B cell (primary cell): Measurements from ENCODE around the gene ITGB2. TPM values are rescaled to one million over a fixed set of nuclear protein-coding genes. Genes with fewer than 3 reads are reported as not detected.

Source experiments
- ATAC-seq: fragments of 200-7000 bp; cut with Tn5 transposase; one replicate; pipeline ENCODE4 v1.10.0; 2021; ENCODE audit warnings: low read depth, mild to moderate bottlenecking, moderate number of reproducible peaks, moderate library complexity
- CTCF ChIA-PET: fragments of 350-600 bp; sonication (Branson Sonifier 250); formaldehyde crosslinking; loops from one replicate; lab custom pipeline; 2021; ENCODE audit warnings: antibody characterized with exemption, inconsistent platforms; lab: Charles Lee
- POLR2A ChIA-PET: fragments of 350-600 bp; sonication (Branson Sonifier 250); formaldehyde crosslinking; loops from one replicate; lab custom pipeline; 2021; ENCODE audit warnings: antibody characterized with exemption; lab: Charles Lee
- DNase-seq: peaks from one replicate; pipeline ENCODE4 v3.0.0; 2013
- H2AFZ ChIP-seq: 2 replicates; pipeline ENCODE4 v1.6.1; 2012; ENCODE audit warnings: mild to moderate bottlenecking, low read depth, low read length; ENCODE audit not compliant: insufficient read depth, poor library complexity, severe bottlenecking
- H3K27ac ChIP-seq, 2 donors: 1 replicate in 1 of 2; 2 replicates in 1 of 2; pipeline ENCODE4 v1.5.1; 2012 to 2013; ENCODE audit warnings: low read length in 2 of 2, mild to moderate bottlenecking in 2 of 2, moderate library complexity in 1 of 2
- H3K27me3 ChIP-seq, 4 experiments: fragments of 200-600 bp in 1 of 4; sonication (generic) in 1 of 4; replicated peaks in 1 of 4; 1 replicate in 2 of 4; 2 replicates in 2 of 4; pipeline versions ENCODE4 v1.6.1 to v1.7.0; 2013 to 2016; ENCODE audit warnings: low read length in 3 of 4, mild to moderate bottlenecking in 2 of 4, mixed read lengths in 1 of 4, moderate library complexity in 1 of 4; ENCODE audit not compliant: insufficient read depth in 4 of 4, control insufficient read depth in 3 of 4; ENCODE audit errors: control extremely low read depth in 1 of 4
- H3K36me3 ChIP-seq, 2 experiments: replicated peaks in 1 of 2; 1 replicate in 1 of 2; 2 replicates in 1 of 2; pipeline versions ENCODE4 v1.6.1 to v1.7.1; 2013; ENCODE audit warnings: low read length in 1 of 2; ENCODE audit not compliant: insufficient read depth in 2 of 2, control insufficient read depth in 1 of 2; ENCODE audit errors: control extremely low read depth in 1 of 2, extremely low read depth in 1 of 2
- H3K4me1 ChIP-seq, 2 donors: fragments of 200-600 bp in 1 of 2; sonication (generic) in 1 of 2; 1 replicate in 1 of 2; 2 replicates in 1 of 2; pipeline versions ENCODE4 v1.5.1 to v1.6.1; 2013 to 2017; ENCODE audit warnings: low read length in 2 of 2; ENCODE audit not compliant: control insufficient read depth in 2 of 2, insufficient read depth in 2 of 2
- H3K4me2 ChIP-seq: replicated peaks from 2 replicates; pipeline ENCODE3; 2012; ENCODE audit warnings: mild to moderate bottlenecking, low read depth, low read length; ENCODE audit not compliant: poor library complexity, severe bottlenecking
- H3K4me3 ChIP-seq, 5 experiments: fragments of 200-600 bp in 1 of 5; sonication (generic) in 1 of 5; 1 replicate in 3 of 5; 2 replicates in 2 of 5; pipeline versions ENCODE4 v1.5.1 to v1.7.0; 2011 to 2016; ENCODE audit warnings: low read length in 4 of 5, mild to moderate bottlenecking in 4 of 5, low read depth in 2 of 5, control low read depth in 1 of 5, moderate library complexity in 1 of 5; ENCODE audit not compliant: insufficient read depth in 1 of 5; ENCODE audit errors: control extremely low read depth in 1 of 5, extremely low read depth in 1 of 5
- H3K79me2 ChIP-seq: fragments of 200-600 bp; sonication (generic); one replicate; pipeline ENCODE4 v1.6.0; 2016; ENCODE audit warnings: low read length; ENCODE audit not compliant: control insufficient read depth, insufficient read depth
- H3K9ac ChIP-seq: fragments of 200-600 bp; sonication (generic); 2 replicates; pipeline ENCODE4 v1.6.1; 2017; ENCODE audit warnings: mild to moderate bottlenecking, low read length, moderate library complexity
- H3K9me3 ChIP-seq, 3 donors: one replicate each; pipeline versions ENCODE4 v1.6.1 to v1.7.1; 2013; ENCODE audit warnings: low read length in 2 of 3; ENCODE audit not compliant: control insufficient read depth in 2 of 3, insufficient read depth in 1 of 3; ENCODE audit errors: control extremely low read depth in 1 of 3
- H4K20me1 ChIP-seq: 2 replicates; pipeline ENCODE4 v1.6.0; 2012; ENCODE audit warnings: mild to moderate bottlenecking, low read length; ENCODE audit not compliant: insufficient read depth, control insufficient read depth, poor library complexity, severe bottlenecking
- H3K27ac Mint-ChIP-seq: one replicate; pipeline ENCODE4 v1.8.0; 2021; ENCODE audit warnings: mixed read lengths
- H3K27me3 Mint-ChIP-seq: one replicate; pipeline ENCODE4 v1.8.0; 2021; ENCODE audit warnings: mixed read lengths
- H3K4me1 Mint-ChIP-seq: one replicate; pipeline ENCODE4 v1.8.0; 2021; ENCODE audit warnings: mixed read lengths
- H3K4me3 Mint-ChIP-seq: one replicate; pipeline ENCODE4 v1.8.0; 2021; ENCODE audit warnings: mixed read lengths
- H3K9me3 Mint-ChIP-seq: one replicate; pipeline ENCODE4 v1.8.0; 2022; ENCODE audit warnings: mixed read lengths; ENCODE audit not compliant: insufficient read depth
- EZH2 ChIP-seq: IDR thresholded peaks from 2 replicates; pipeline ENCODE4 v1.6.1; 2012; ENCODE audit warnings: borderline replicate concordance, low read depth, mild to moderate bottlenecking, moderate library complexity, low read length; ENCODE audit not compliant: insufficient read depth, poor library complexity, severe bottlenecking
- WGBS: methylation state at CpG from one replicate; pipeline ENCODE4 v1.1.5; 2013; ENCODE audit warnings: missing lambda C conversion rate; ENCODE audit not compliant: insufficient coverage; 5-methylcytosine and 5-hydroxymethylcytosine counted together
- intact Hi-C: fragments of 100-400 bp; cut with micrococcal nuclease; formaldehyde crosslinking; loops from one replicate; pipeline ENCODE4 v1.10.0; 2022
- polyA plus RNA-seq: library from polyadenylated mRNA; depleted of rRNA; stranded (reverse); fragments of >200 nt; gene quantifications from 2 replicates; pipeline ENCODE4 v1.2.3, GENCODE V29; 2012
- total RNA-seq, 2 donors: library from RNA; stranded (reverse); fragments of 120-200 nt in 1 of 2; gene quantifications; 1 replicate in 1 of 2; 2 replicates in 1 of 2; pipeline versions ENCODE4 v1.2.3 to v1.2.4, GENCODE V29; 2013 to 2022
- TF ChIP-seq, protein P1 (sequence below): fragments of 200-600 bp; IDR thresholded peaks from one replicate; pipeline ENCODE4 v1.8.0; 2022; ENCODE audit warnings: antibody characterized with exemption, mild to moderate bottlenecking

Gene ITGB2
- total and polyA plus RNA-seq, 2 donors (not counting 1 experiment from before 2014, with no cell fraction given), result 102 to 368 TPM

DNA sequence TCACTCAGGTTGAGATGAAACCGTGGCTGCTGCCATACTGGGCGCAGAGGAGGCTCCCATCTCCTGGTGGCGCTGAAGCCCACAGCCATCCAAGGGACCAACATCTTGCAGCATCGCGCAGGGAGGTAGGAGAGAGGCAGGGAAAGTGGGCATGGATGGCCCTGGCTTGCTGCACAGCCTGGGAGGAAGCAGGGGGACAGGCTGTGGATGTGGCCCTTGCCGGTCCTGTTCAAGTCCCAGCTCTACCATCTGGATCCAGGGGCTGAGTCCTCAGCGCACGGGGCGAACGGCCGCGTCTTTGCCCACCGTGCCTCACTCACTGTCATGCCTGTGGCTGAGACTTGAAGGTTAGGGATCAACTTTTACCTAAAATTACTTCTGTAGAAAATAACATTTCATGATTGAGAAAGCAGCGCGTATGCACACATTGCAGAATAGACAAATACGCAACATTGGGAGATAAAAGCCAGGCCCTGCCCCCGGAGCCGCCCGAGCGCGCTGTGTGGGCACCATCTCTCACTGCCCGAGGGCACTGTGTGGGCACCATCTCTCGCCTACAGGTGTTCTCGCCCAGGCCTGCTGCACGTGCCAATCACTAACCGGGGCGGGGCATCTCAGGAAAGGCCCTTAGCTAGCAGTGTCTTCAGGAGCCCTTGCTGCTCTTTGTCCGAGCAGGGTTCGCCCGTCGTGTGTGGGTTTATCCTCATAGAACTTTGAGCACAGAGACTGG lies 30.7 kb upstream of the ITGB2 start:
- H3K27ac Mint-ChIP-seq, result no peak overlapping the region
- peaks cover 24% of the 10 kb centered on the region for H3K4me1 Mint-ChIP-seq
- H3K4me3 Mint-ChIP-seq, result no peak overlapping the region
- no peaks in the 10 kb centered on the region for H3K27me3 Mint-ChIP-seq
- ChIA-PET CTCF (interaction anchor here (1.1 to 16.3 kb wide), 4 partner anchors 13 to 341 kb away, joined by 3 to 423 read pairs (median 180); no protein-coding TSS in a partner anchor), POLR2A (no interaction called here)
- 87% methylated on average over 21 of the region's 31 CpGs for WGBS
- peaks cover 93% of the 10 kb centered on the region for H3K79me2 ChIP-seq
- H3K9ac ChIP-seq, result no peak overlapping the region
- peaks cover 0 to 19% of the 10 kb centered on the region in 2 experiments for H3K36me3 ChIP-seq
- H3K9me3 ChIP-seq, result no peaks in the 10 kb centered on the region
- no peaks in the 10 kb centered on the region for H3K27me3 ChIP-seq
- TF ChIP-seq, protein P1, sequence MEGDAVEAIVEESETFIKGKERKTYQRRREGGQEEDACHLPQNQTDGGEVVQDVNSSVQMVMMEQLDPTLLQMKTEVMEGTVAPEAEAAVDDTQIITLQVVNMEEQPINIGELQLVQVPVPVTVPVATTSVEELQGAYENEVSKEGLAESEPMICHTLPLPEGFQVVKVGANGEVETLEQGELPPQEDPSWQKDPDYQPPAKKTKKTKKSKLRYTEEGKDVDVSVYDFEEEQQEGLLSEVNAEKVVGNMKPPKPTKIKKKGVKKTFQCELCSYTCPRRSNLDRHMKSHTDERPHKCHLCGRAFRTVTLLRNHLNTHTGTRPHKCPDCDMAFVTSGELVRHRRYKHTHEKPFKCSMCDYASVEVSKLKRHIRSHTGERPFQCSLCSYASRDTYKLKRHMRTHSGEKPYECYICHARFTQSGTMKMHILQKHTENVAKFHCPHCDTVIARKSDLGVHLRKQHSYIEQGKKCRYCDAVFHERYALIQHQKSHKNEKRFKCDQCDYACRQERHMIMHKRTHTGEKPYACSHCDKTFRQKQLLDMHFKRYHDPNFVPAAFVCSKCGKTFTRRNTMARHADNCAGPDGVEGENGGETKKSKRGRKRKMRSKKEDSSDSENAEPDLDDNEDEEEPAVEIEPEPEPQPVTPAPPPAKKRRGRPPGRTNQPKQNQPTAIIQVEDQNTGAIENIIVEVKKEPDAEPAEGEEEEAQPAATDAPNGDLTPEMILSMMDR, result no peak
- no peak for TF ChIP-seq EZH2
- peaks cover 93% of the 10 kb centered on the region for H4K20me1 ChIP-seq
- no peak overlapping the region for H3K4me2 ChIP-seq
- H3K9me3 Mint-ChIP-seq, result no peaks in the 10 kb centered on the region
- ATAC-seq (no peak), DNase-seq (no peak)
- H2AFZ ChIP-seq, result no peak overlapping the region
- H3K4me3 ChIP-seq, result no peak overlapping the region
- intact Hi-C loops, result no loop called here
- H3K27ac ChIP-seq, result no peak overlapping the region
- peaks cover 14 to 31% of the 10 kb centered on the region in 2 donors for H3K4me1 ChIP-seq

DNA sequence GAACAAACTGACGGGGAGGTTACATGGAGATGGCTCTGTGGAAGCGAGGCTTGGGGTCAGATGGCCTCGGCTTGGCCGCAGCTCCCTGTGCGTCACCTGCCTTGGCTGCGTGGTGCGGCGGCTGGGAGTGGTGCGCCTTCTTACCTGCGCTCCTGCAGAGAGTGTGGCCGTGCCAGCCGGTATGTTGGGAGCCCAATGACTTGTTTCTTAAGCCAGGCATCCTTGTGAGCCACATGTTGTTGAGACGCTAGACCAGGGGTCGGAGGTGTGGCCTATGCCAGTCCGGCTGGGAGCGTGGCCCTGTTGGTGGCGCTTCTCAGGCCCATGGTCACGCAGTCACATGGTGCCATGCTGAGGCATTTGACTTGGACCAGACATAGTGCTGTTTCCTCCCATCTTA lies 29.7 kb upstream of the ITGB2 start:
- ATAC-seq (no peak), DNase-seq (no peak)
- intact Hi-C loops, result no loop called here
- H3K79me2 ChIP-seq, result peaks cover 94% of the 10 kb centered on the region
- H3K9me3 Mint-ChIP-seq, result no peaks in the 10 kb centered on the region
- no peak overlapping the region for H3K9ac ChIP-seq
- POLR2A ChIA-PET, result interaction anchor here (1.2 kb wide), 1 partner anchor 178 kb away, joined by 4 read pairs; no protein-coding TSS in a partner anchor
- H3K27ac ChIP-seq, result no peak overlapping the region
- 97% methylated on average over 17 of the region's 18 CpGs for WGBS
- no peak overlapping the region for H3K4me2 ChIP-seq
- no peaks in the 10 kb centered on the region for H3K27me3 ChIP-seq
- H3K36me3 ChIP-seq, result peaks cover 0 to 21% of the 10 kb centered on the region in 2 experiments
- TF ChIP-seq, protein P1, result no peak
- no peak for TF ChIP-seq EZH2
- peaks cover 27% of the 10 kb centered on the region for H3K4me1 Mint-ChIP-seq
- H3K4me3 Mint-ChIP-seq, result no peak overlapping the region
- CTCF ChIA-PET, result interaction anchor here (0.6 to 16.3 kb wide), 35 partner anchors 8 to 955 kb away, joined by 3 to 423 read pairs (median 4); partner anchors contain the start of genes SLX9 and SUMO3
- no peak overlapping the region for H3K27ac Mint-ChIP-seq
- H3K27me3 Mint-ChIP-seq, result no peaks in the 10 kb centered on the region
- no peak overlapping the region for H2AFZ ChIP-seq
- H3K4me3 ChIP-seq, result no peak overlapping the region
- H3K9me3 ChIP-seq, result no peaks in the 10 kb centered on the region
- H3K4me1 ChIP-seq, result peaks cover 17 to 37% of the 10 kb centered on the region in 2 donors
- H4K20me1 ChIP-seq, result peaks cover 91% of the 10 kb centered on the region
